PC-9 (cell line): ENCODE measurements around the gene CD300E. TPM values are rescaled to one million over a fixed set of nuclear protein-coding genes. Genes with fewer than 3 reads are reported as not detected.
A peak's percentile ranks its signal among the peaks of the same experiment; 100 is the strongest.

Experiments
- BruUV-seq: library from RNA; stranded (reverse); fragments of 400-500 nt; replicated peaks from 2 replicates; lab custom pipeline; 2021; lab: Mats Ljungman, UMichigan
- CTCF ChIA-PET: fragments of 300-600 bp; sonication (Branson Sonifier 250); formaldehyde crosslinking; loops from one replicate; lab custom pipeline; 2022; ENCODE audit warnings: antibody characterized with exemption; lab: Charles Lee
- POLR2A ChIA-PET: fragments of 300-600 bp; sonication (Branson Sonifier 250); formaldehyde crosslinking; loops from one replicate; lab custom pipeline; 2022; ENCODE audit warnings: antibody characterized with exemption; ENCODE audit not compliant: unreplicated experiment; lab: Charles Lee
- DNase-seq, 2 experiments: peaks; one replicate each; pipeline versions ENCODE4 v3.0.0 to v3.0.0-alpha.2; 2015 to 2022; ENCODE audit warnings: mixed read lengths in 1 of 2
- H2AFZ ChIP-seq: fragments of 200-600 bp; sonication (generic); 2 replicates; pipeline ENCODE4 v1.8.1; 2017; ENCODE audit warnings: antibody characterized with exemption
- H3F3A ChIP-seq: fragments of 200-600 bp; sonication (generic); 2 replicates; pipeline ENCODE4 v1.8.1; 2017; ENCODE audit warnings: antibody characterized with exemption, mild to moderate bottlenecking, low read depth; ENCODE audit not compliant: insufficient read depth
- H3K27ac ChIP-seq: fragments of 200-600 bp; sonication (generic); 2 replicates; pipeline ENCODE4 v1.6.1; 2016; ENCODE audit warnings: mixed run types
- H3K27me3 ChIP-seq: fragments of 200-600 bp; sonication (generic); 2 replicates; pipeline ENCODE4 v1.6.1; 2016; ENCODE audit warnings: low read depth, mixed run types; ENCODE audit not compliant: insufficient read depth
- H3K36me3 ChIP-seq: fragments of 200-600 bp; sonication (generic); 2 replicates; pipeline ENCODE4 v1.6.1; 2016; ENCODE audit warnings: low read depth, mixed run types
- H3K4me1 ChIP-seq: fragments of 200-600 bp; sonication (generic); replicated peaks from 2 replicates; pipeline ENCODE4 v1.6.1; 2016; ENCODE audit warnings: mixed run types; ENCODE audit not compliant: insufficient read depth
- H3K4me2 ChIP-seq: fragments of 200-600 bp; sonication (generic); 2 replicates; pipeline ENCODE4 v1.6.1; 2017; ENCODE audit warnings: mixed run types
- H3K4me3 ChIP-seq: fragments of 200-600 bp; sonication (generic); 2 replicates; pipeline ENCODE4 v1.6.1; 2016; ENCODE audit warnings: mixed run types
- H3K79me2 ChIP-seq: fragments of 200-600 bp; sonication (generic); 2 replicates; pipeline ENCODE4 v1.6.1; 2017; ENCODE audit warnings: low read depth, mixed run types
- H3K9me2 ChIP-seq: fragments of 200-600 bp; sonication (generic); 2 replicates; pipeline ENCODE4 v1.8.1; 2017; ENCODE audit warnings: mild to moderate bottlenecking; ENCODE audit not compliant: insufficient read depth
- H3K9me3 ChIP-seq: fragments of 200-600 bp; sonication (generic); 2 replicates; pipeline ENCODE4 v1.8.1; 2016; ENCODE audit warnings: low read depth; ENCODE audit not compliant: insufficient read depth
- H4K20me1 ChIP-seq: fragments of 200-600 bp; sonication (generic); 2 replicates; pipeline ENCODE4 v1.8.1; 2017; ENCODE audit not compliant: insufficient read depth
- EZH2 ChIP-seq: fragments of 200-600 bp; sonication (generic); IDR thresholded peaks from 2 replicates; pipeline ENCODE4 v1.8.0; 2017; ENCODE audit warnings: antibody characterized with exemption, low read depth
- intact Hi-C: fragments of 100-400 bp; cut with micrococcal nuclease; formaldehyde crosslinking; loops from one replicate; pipeline ENCODE4 v1.10.0; 2022; ENCODE audit not compliant: unreplicated experiment
- total RNA-seq: library from RNA; stranded (reverse); gene quantifications from 2 replicates; pipeline ENCODE4 v1.2.3, GENCODE V29; 2021
- TF ChIP-seq, protein P1 (sequence below): fragments of 200-600 bp; sonication (generic); conservative IDR thresholded peaks from 2 replicates; pipeline ENCODE4 v1.6.1; 2017; ENCODE audit warnings: mixed run types, antibody characterized with exemption, mild to moderate bottlenecking, moderate library complexity

Gene CD300E
- total RNA-seq, 1 experiment from 2014 or later, result not detected

DNA sequence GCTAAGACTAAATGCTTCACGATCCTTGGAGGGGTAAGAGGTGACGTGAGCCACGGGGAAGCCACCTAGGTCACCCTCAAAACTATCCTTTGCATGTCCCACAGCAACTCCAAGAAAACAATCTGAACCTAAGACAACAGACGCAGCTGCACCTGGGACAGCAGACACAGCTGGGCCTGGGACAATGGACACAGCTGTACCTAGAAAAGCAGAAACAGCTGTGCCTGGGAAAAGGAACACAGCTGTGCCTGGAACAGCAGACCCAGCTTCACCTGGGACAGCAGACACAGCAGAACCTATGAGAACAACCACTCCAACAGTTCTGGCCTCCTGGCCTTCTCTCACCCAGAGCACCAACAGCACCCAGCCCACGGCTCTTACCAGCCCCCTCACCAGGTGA is 19.8 kb downstream of the CD300E start:
- H3K79me2 ChIP-seq, result no peaks in the 10 kb centered on the region
- H3K4me2 ChIP-seq, result no peak overlapping the region
- no peaks in the 10 kb centered on the region for H3K9me3 ChIP-seq
- DNase-seq, result no peak
- ChIA-PET CTCF (interaction anchor here (0.5 to 1.4 kb wide), 3 partner anchors 12 to 223 kb away, joined by 3 to 5 read pairs (median 3); partner anchors contain the start of gene CD300LD), POLR2A (no interaction called here)
- no peaks in the 10 kb centered on the region for H3K9me2 ChIP-seq
- peaks cover 98% of the 10 kb centered on the region for H3K27me3 ChIP-seq
- no peak overlapping the region for H3K4me3 ChIP-seq
- no peaks in the 10 kb centered on the region for H4K20me1 ChIP-seq
- H3K36me3 ChIP-seq, result no peaks in the 10 kb centered on the region
- intact Hi-C loops, result loop anchor here (5.0 kb wide), 1 partner anchor 226 kb away; no protein-coding TSS in a partner anchor
- H3F3A ChIP-seq, result no peaks in the 10 kb centered on the region
- H2AFZ ChIP-seq, result no peak overlapping the region
- no peak for TF ChIP-seq EZH2
- TF ChIP-seq, protein P1, sequence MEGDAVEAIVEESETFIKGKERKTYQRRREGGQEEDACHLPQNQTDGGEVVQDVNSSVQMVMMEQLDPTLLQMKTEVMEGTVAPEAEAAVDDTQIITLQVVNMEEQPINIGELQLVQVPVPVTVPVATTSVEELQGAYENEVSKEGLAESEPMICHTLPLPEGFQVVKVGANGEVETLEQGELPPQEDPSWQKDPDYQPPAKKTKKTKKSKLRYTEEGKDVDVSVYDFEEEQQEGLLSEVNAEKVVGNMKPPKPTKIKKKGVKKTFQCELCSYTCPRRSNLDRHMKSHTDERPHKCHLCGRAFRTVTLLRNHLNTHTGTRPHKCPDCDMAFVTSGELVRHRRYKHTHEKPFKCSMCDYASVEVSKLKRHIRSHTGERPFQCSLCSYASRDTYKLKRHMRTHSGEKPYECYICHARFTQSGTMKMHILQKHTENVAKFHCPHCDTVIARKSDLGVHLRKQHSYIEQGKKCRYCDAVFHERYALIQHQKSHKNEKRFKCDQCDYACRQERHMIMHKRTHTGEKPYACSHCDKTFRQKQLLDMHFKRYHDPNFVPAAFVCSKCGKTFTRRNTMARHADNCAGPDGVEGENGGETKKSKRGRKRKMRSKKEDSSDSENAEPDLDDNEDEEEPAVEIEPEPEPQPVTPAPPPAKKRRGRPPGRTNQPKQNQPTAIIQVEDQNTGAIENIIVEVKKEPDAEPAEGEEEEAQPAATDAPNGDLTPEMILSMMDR, result no peak
- no peaks in the 10 kb centered on the region for H3K4me1 ChIP-seq
- BruUV-seq, result no TSS peak
- H3K27ac ChIP-seq, result no peak overlapping the region

DNA sequence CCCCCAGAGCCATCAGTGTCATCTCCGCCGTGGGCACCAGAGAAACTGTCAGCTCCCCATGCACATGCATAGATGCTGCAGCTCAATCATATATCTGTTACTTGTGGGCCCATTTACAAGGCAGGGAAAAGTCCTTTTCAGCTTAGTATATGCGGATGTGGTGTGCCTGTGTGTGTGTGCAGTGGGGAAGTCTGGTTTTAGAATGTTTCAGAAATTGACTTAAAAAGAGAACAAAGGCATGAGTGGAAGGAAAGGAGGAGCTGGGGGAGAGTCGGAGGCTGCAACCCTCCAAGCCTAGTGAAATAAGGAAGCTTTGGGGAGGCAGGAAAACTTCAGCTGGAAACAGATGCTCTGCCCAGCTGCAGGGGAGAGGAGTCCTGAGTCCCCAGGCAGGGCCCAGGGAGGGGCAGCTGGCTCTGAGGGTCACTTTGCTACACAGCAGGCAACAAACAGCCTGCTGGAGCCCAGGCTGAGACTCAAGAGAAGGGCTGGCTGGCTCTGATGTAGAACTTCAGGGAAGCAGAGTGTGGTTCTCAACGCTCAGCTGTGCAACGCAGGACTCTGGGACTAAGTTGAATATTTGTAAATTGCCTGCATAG is 20.4 kb downstream of the CD300E start:
- Histone ChIP-seq H3K36me3 (no peaks in the 10 kb centered on the region), H3K4me1 (no peaks in the 10 kb centered on the region), H3K27ac (no peak overlapping the region), H3K79me2 (no peaks in the 10 kb centered on the region), H3K9me3 (no peaks in the 10 kb centered on the region), H4K20me1 (no peaks in the 10 kb centered on the region), H2AFZ (no peak overlapping the region), H3K4me2 (no peak overlapping the region), H3F3A (no peaks in the 10 kb centered on the region), H3K27me3 (peaks cover 98% of the 10 kb centered on the region), H3K4me3 (no peak overlapping the region), H3K9me2 (no peaks in the 10 kb centered on the region)
- no peak for DNase-seq
- no TSS peak for BruUV-seq
- ChIA-PET CTCF (interaction anchor here (0.5 to 1.4 kb wide), 3 partner anchors 11 to 223 kb away, joined by 3 to 5 read pairs (median 3); partner anchors contain the start of gene CD300LD), POLR2A (no interaction called here)
- TF ChIP-seq, protein P1, result no peak
- no peak for TF ChIP-seq EZH2
- intact Hi-C loops, result loop anchor here (5.0 kb wide), 1 partner anchor 226 kb away; no protein-coding TSS in a partner anchor

DNA sequence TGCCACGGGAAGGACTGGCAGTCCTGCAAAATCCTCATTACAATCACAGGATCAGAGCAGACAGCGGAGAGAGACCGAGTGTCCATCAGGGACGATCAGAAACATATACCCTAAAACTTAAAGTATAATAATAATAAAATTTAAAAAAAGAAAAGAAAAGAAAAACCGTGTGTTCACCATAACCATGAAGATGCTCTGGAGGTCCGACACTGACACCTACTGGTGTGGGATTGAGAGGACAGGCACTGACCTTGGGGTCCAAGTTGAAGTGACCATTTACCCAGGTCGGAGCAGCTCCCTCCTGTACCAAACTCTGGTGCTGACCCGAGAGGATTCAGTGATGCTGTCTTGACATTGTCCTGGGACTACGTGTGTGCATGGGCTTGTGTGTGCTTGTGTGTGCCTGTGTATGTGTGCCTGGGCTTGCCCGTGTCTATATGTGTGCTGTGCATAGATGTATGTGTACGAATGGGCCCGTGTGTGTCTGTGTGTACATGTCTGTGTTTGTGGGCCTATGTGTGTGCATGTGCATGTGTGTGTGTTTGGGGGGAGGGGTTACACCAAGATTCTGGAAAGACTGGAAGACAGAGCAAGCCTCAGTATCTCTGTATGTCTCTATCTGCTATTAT is 21.5 kb downstream of the CD300E start:
- Histone ChIP-seq H3K27me3 (peaks cover 93% of the 10 kb centered on the region), H3K4me1 (no peaks in the 10 kb centered on the region), H3K9me2 (no peaks in the 10 kb centered on the region), H4K20me1 (no peaks in the 10 kb centered on the region), H3K36me3 (no peaks in the 10 kb centered on the region), H3K27ac (no peak overlapping the region), H3F3A (no peaks in the 10 kb centered on the region), H3K9me3 (no peaks in the 10 kb centered on the region), H3K4me2 (no peak overlapping the region), H3K4me3 (no peak overlapping the region), H3K79me2 (no peaks in the 10 kb centered on the region), H2AFZ (no peak overlapping the region)
- CTCF ChIA-PET, result no interaction called here
- intact Hi-C loops, result loop anchor here (5.0 kb wide), 1 partner anchor 225 kb away; no protein-coding TSS in a partner anchor
- no TSS peak for BruUV-seq
- POLR2A ChIA-PET, result no interaction called here
- no peak for TF ChIP-seq EZH2
- TF ChIP-seq, protein P1, result peak; percentile 69
- DNase-seq, result peak in 1 of 2 experiments; percentile 24
